HFF-Myc (cell line): Measurements from ENCODE around the gene CPA1.

ENCODE experiments used
- DNase-seq: peaks from one replicate; pipeline ENCODE4 v3.0.0-alpha.2; 2011; ENCODE audit warnings: low read depth; ENCODE audit errors: extremely low read depth
- H3K4me3 ChIP-seq: replicated peaks from 2 replicates; pipeline ENCODE4 v1.5.1; 2011; ENCODE audit warnings: low read depth, mild to moderate bottlenecking, control low read depth, low read length
- CTCF ChIP-seq: IDR thresholded peaks from 2 replicates; pipeline ENCODE4 v1.5.1; 2012; ENCODE audit warnings: mild to moderate bottlenecking, low read depth, low read length, control low read depth; ENCODE audit errors: missing control alignments

The CPA1 gene

GRCh38 chr7:130425796-130426195 lies 45.5 kb downstream of the CPA1 start:
- no peak for DNase-seq
- H3K4me3 ChIP-seq = no peak overlapping the region

GRCh38 chr7:130426564-130426963 lies 46.3 kb downstream of the CPA1 start:
- no peak for TF ChIP-seq CTCF
- DNase-seq = no peak

More at GRCh38 chr7:130425796-130426195, 45.5 kb downstream of the CPA1 start:
- no peak for TF ChIP-seq CTCF

GRCh38 chr7:130429019-130429418 lies 48.7 kb downstream of the CPA1 start:
- no peak overlapping the region for H3K4me3 ChIP-seq
- DNase-seq = no peak
- no peak for TF ChIP-seq CTCF

More at GRCh38 chr7:130426564-130426963, 46.3 kb downstream of the CPA1 start:
- no peak overlapping the region for H3K4me3 ChIP-seq

- TF ChIP-seq CTCF = no peak
- peak overlapping the region; percentile 25; the same call in 1 of the 2 replicates for H3K4me3 ChIP-seq
These were observed 49.8 kb downstream of the CPA1 start for GRCh38 chr7:130430115-130430514.

GRCh38 chr7:130430841-130431666 lies 50.8 kb downstream of the CPA1 start:
- peak; percentile 52 for DNase-seq
- peak overlapping the region; percentile 25 for H3K4me3 ChIP-seq
- no peak for TF ChIP-seq CTCF

More at GRCh38 chr7:130430115-130430514, 49.8 kb downstream of the CPA1 start:
- DNase-seq = no peak

GRCh38 chr7:130432886-130433285 lies 52.6 kb downstream of the CPA1 start:
- no peak overlapping the region for H3K4me3 ChIP-seq
- DNase-seq = no peak
- TF ChIP-seq CTCF = no peak
